ENCODE measurements around the gene TJAP1.

TJAP1 gene

DNA sequence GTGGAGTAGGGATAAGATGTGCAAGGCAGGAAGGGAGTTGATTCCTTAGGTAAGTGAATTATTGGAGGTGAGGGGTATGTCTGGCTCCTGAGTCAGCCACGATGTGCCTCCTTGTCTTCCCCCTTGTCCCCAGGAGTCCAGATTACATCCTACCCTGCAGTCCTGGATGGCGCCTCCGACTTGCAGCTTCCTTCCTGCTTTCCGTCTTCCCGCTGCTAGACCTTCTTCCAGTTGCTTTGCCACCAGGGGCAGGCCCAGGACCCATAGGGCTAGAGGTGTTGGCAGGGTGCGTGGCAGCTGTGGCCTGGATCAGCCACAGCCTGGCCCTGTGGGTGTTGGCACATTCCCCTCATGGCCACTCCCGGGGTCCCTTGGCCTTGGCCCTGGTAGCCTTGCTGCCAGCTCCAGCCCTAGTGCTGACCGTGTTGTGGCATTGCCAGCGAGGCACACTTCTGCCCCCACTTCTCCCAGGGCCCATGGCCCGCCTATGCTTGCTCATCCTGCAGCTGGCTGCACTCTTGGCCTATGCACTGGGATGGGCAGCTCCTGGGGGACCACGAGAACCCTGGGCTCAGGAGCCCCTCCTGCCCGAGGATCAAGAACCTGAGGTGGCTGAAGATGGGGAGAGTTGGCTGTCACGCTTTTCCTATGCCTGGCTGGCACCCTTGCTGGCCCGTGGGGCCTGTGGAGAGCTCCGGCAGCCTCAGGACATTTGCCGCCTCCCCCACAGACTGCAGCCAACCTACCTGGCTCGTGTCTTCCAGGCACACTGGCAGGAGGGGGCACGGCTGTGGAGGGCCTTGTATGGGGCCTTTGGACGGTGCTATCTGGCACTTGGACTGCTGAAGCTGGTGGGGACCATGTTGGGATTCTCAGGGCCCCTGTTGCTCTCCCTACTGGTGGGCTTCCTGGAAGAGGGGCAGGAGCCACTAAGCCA lies 45.1 kb upstream of the TJAP1 start:
- Histone ChIP-seq H3K27me3 (ENCODE audit: low read length) (no peaks in the 10 kb centered on the region), H3K9me2 (replicated peaks; ENCODE audit: insufficient read depth, low read length) (no peaks in the 10 kb centered on the region), H2AFZ (ENCODE audit: low read depth, low read length, severe bottlenecking) (no peak overlapping the region), H3K27ac (ENCODE audit: low read depth, low read length) (no peak overlapping the region), H3K9ac (ENCODE audit: low read length) (no peak overlapping the region), H3K4me3 (ENCODE audit: insufficient read depth, low read length, poor library complexity, severe bottlenecking) (no peak overlapping the region), H4K20me1 (ENCODE audit: low read depth, low read length) (no peaks in the 10 kb centered on the region), H3K9me3 (ENCODE audit: insufficient read depth, low read length) (no peaks in the 10 kb centered on the region), H3F3A (ENCODE audit: insufficient read depth) (peaks cover 7% of the 10 kb centered on the region; the same call in 1 of the 2 replicates), H3K4me2 (ENCODE audit: low read depth, low read length, poor library complexity, severe bottlenecking) (no peak overlapping the region), H3K36me3 (ENCODE audit: low read length) (no peaks in the 10 kb centered on the region), H3K79me2 (ENCODE audit: insufficient read depth, low read length) (peaks cover 20% of the 10 kb centered on the region)
- TF ChIP-seq EZH2phosphoT487 (conservative IDR thresholded peaks at IDR 0.05; ENCODE audit: low read length) (no peak), CTCF (IDR thresholded peaks at IDR 0.05; ENCODE audit: insufficient read depth, low read length, poor library complexity, severe bottlenecking) (no peak)

DNA sequence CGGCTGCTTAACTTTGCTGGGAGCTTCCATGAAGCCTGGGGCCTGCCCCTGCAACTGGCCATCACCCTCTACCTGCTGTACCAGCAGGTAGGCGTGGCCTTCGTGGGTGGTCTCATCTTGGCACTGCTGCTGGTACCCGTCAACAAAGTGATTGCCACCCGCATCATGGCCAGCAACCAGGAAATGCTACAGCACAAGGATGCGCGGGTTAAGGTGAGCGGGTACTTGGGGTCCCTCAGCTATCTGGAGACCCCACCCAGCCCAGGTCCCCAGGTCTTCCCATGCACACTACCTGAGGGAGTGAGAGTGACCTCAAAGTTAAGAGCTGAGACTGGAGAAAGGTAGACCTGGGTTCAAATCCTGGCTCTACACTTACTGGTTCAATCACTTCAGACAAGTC lies 44.2 kb upstream of the TJAP1 start:
- H3K9me3 ChIP-seq (ENCODE audit: insufficient read depth, low read length): no peaks in the 10 kb centered on the region
- no peaks in the 10 kb centered on the region for H3K9me2 ChIP-seq (replicated peaks; ENCODE audit: insufficient read depth, low read length)
- H2AFZ ChIP-seq (ENCODE audit: low read depth, low read length, severe bottlenecking): no peak overlapping the region
- peaks cover 5% of the 10 kb centered on the region; the same call in 1 of the 2 replicates for H3F3A ChIP-seq (ENCODE audit: insufficient read depth)
- no peaks in the 10 kb centered on the region for H4K20me1 ChIP-seq (ENCODE audit: low read depth, low read length)
- no peak overlapping the region for H3K9ac ChIP-seq (ENCODE audit: low read length)
- TF ChIP-seq CTCF (IDR thresholded peaks at IDR 0.05; ENCODE audit: insufficient read depth, low read length, poor library complexity, severe bottlenecking) (no peak), EZH2phosphoT487 (conservative IDR thresholded peaks at IDR 0.05; ENCODE audit: low read length) (no peak)
- no peak overlapping the region for H3K4me3 ChIP-seq (ENCODE audit: insufficient read depth, low read length, poor library complexity, severe bottlenecking)
- H3K27ac ChIP-seq (ENCODE audit: low read depth, low read length): no peak overlapping the region
- no peak overlapping the region for H3K4me2 ChIP-seq (ENCODE audit: low read depth, low read length, poor library complexity, severe bottlenecking)
- peaks cover 17% of the 10 kb centered on the region for H3K79me2 ChIP-seq (ENCODE audit: insufficient read depth, low read length)
- H3K27me3 ChIP-seq (ENCODE audit: low read length): no peaks in the 10 kb centered on the region
- H3K36me3 ChIP-seq (ENCODE audit: low read length): no peaks in the 10 kb centered on the region; the same call in 1 of the 2 replicates

GRCh38 chr6:43434001-43434840 lies 43.1 kb upstream of the TJAP1 start:
- Histone ChIP-seq H3K4me2 (ENCODE audit: low read depth, low read length, poor library complexity, severe bottlenecking) (no peak overlapping the region), H2AFZ (ENCODE audit: low read depth, low read length, severe bottlenecking) (no peak overlapping the region), H3K27me3 (ENCODE audit: low read length) (no peaks in the 10 kb centered on the region), H3K36me3 (ENCODE audit: low read length) (no peaks in the 10 kb centered on the region; the same call in 1 of the 2 replicates), H3K4me3 (ENCODE audit: insufficient read depth, low read length, poor library complexity, severe bottlenecking) (no peak overlapping the region), H3K9me3 (ENCODE audit: insufficient read depth, low read length) (no peaks in the 10 kb centered on the region), H3F3A (ENCODE audit: insufficient read depth) (no peaks in the 10 kb centered on the region), H3K9me2 (replicated peaks; ENCODE audit: insufficient read depth, low read length) (no peaks in the 10 kb centered on the region), H4K20me1 (ENCODE audit: low read depth, low read length) (no peaks in the 10 kb centered on the region), H3K9ac (ENCODE audit: low read length) (no peak overlapping the region), H3K27ac (ENCODE audit: low read depth, low read length) (no peak overlapping the region), H3K79me2 (ENCODE audit: insufficient read depth, low read length) (peaks cover 7% of the 10 kb centered on the region)
- TF ChIP-seq EZH2phosphoT487 (conservative IDR thresholded peaks at IDR 0.05; ENCODE audit: low read length) (no peak), CTCF (IDR thresholded peaks at IDR 0.05; ENCODE audit: insufficient read depth, low read length, poor library complexity, severe bottlenecking) (no peak)
